HG03064 (cell line): ENCODE data around the gene RFX5.

ENCODE experiments used
- ATAC-seq: cut with Tn5 transposase; IDR thresholded peaks from one replicate; pipeline ENCODE4 v1.9.1; 2021; ENCODE audit warnings: low read depth; ENCODE audit not compliant: unreplicated experiment

RFX5 gene

DNA sequence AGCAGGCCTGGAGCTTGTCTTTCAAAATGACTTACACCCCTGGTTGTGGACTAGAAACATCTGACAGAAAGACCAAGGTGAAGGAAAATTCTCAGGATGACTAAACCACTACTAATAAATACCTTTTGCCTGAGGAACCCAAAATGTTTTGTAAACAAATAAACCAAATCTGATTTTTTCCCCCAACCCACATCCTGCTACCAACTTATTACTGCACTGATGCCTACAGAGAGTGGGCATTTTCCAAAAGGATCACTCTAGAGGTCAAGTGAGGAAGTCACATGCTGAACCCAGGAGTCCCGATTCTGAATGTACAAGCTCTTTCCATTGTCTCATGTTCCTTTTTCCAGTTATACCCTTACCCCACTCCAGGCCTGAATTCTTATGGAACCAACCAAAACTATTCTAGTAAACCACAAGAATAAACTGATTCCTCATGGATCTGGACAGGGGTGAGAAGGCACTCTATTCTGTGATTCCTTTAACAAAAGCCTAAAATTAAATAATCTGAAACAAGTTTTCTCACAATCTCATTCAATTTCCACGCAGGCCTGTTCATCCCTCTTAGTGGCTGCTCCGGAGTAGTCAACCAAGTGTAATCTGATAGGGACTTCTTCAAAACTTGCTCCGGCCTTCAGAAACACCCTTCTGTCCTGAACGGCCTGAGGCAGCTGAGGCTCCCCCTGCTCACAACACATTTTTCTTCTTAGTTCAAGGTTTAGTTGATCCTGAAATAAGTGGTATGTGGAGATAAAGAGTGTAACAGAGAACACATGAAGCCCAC, 21.2 kb downstream of the RFX5 start:
- no peak for ATAC-seq

GRCh38 chr1:151325231-151325630, 21.8 kb downstream of the RFX5 start:
- ATAC-seq, result no peak

- ATAC-seq, result no peak
Observed at GRCh38 chr1:151324390-151324930, 22.6 kb downstream of the RFX5 start.

GRCh38 chr1:151318975-151319374, 28.1 kb downstream of the RFX5 start:
- ATAC-seq, result no peak

- no peak for ATAC-seq
Observed at GRCh38 chr1:151315565-151316235, 31.4 kb downstream of the RFX5 start.

GRCh38 chr1:151314137-151314875, 32.7 kb downstream of the RFX5 start:
- ATAC-seq, result no peak

GRCh38 chr1:151313501-151313900, 33.6 kb downstream of the RFX5 start:
- no peak for ATAC-seq

- ATAC-seq, result no peak
Observed at GRCh38 chr1:151312826-151313225, 34.2 kb downstream of the RFX5 start.

DNA sequence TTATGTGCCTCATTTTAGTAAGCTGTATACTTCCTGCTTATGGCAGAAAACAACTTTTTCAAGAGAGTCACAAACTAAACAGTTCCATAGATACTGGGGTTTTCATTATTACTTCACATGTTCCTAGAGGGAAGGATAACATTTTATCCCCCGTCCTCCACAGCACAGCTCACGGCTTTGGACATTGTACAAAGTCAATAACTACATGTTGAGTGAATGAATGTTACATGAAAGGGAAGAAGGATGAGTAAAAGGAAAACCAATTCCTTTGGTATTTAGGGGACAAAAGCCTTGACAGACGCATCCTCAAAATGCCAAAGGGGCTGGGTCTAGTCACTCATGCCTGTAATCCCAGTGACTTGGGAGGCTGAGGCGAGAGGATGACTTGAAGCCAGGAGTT, 34.6 kb downstream of the RFX5 start:
- no peak for ATAC-seq

- no peak for ATAC-seq
Observed at GRCh38 chr1:151311589-151312331, 35.3 kb downstream of the RFX5 start.

DNA sequence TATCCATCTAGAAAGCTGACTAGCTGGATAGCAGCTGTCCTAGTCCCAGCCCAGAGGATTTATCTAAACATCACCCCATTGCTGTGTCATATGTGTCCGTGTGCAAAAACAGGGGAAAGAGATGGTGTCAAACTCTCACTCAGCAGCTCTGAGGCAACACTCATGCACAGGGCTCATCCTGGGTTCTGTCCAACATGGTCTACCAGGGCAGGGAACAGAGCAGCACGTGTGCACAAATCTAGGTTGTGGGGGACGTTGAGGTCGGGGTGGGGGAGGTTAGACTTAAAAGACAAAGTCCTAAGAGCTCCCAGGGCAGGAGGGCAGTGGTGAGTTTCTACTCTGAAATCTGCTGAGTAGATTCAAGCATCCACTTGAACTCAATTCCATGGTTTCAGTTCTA, 36.0 kb downstream of the RFX5 start:
- ATAC-seq, result no peak

DNA sequence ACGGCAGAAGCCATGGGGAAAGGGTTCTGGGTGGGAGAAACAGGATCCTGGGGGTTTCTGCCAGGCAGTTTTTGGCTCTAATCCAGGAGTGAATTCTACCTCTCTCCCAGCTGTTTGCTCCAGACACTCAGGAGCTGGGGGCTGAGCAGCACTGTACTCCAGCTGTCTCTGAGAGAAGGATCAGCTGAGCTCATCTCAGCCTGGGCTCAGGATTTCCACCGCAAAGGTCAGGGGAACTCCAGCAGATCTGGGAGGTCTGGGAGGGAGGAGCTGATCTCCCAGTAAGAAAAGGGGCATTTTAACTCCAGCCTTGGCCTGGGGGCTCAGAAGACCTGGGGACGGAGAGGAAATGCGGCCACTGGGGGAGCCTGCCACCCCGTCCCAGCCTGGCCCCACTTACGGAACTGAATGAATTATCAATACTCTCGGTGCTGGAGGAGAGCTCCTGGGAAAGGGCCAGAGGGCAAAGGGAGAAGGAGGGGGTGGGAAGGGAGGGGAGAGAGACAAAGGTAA, 37.2 kb downstream of the RFX5 start:
- no peak for ATAC-seq

DNA sequence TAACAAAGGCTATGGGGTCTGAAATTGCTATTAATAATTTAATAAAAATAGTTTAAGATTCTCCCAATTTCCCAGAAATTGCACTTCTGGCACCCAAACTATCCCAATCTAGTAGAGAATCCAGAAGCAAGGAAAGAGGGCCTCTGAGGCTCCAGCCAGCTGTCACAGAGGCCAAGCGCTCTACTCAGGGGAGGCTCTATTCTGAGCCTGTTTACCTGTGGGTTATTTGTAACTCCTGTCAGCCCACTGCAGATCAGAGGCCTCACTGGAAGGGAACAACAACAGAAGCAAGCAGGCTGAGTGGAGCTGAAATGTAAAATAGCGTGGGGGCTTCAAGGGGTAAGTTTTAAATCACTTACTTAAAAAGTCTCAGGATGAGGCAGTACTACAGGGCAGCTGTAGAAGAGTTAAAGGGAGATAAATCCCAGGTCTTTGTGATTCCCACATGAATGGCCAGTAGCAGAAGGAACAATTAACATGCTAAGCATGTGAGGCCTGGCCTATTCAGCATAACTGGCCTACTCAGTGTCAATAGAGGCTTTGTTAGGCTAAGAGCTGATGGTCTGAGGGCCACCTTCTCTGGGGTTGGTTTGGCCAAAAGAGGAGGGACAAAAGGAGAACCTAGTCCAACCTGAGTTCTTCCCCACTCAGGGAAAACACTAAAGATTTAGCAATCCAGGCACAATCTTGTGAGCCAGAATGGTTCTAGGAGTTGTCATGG, 52.1 kb downstream of the RFX5 start:
- no peak for ATAC-seq

DNA sequence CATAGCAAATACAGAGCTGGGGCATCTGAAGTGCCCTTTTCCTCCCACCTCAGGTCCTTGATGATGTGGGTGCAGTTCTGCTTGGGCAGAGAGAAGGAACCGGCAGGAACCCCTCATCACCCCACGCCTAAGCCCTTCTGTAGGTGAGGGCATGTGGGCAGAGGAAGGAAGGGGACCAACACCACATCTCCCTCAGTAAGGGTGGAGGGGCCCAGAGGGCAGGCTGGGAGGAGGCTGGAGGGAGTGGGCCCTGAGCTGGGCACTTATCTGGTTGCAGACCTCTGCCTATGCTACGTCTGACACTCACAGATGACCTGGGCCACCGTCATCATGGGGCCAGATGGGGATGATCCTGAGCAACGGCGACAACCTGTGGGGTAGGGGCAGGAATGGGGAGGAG, 54.0 kb downstream of the RFX5 start:
- ATAC-seq, result no peak

DNA sequence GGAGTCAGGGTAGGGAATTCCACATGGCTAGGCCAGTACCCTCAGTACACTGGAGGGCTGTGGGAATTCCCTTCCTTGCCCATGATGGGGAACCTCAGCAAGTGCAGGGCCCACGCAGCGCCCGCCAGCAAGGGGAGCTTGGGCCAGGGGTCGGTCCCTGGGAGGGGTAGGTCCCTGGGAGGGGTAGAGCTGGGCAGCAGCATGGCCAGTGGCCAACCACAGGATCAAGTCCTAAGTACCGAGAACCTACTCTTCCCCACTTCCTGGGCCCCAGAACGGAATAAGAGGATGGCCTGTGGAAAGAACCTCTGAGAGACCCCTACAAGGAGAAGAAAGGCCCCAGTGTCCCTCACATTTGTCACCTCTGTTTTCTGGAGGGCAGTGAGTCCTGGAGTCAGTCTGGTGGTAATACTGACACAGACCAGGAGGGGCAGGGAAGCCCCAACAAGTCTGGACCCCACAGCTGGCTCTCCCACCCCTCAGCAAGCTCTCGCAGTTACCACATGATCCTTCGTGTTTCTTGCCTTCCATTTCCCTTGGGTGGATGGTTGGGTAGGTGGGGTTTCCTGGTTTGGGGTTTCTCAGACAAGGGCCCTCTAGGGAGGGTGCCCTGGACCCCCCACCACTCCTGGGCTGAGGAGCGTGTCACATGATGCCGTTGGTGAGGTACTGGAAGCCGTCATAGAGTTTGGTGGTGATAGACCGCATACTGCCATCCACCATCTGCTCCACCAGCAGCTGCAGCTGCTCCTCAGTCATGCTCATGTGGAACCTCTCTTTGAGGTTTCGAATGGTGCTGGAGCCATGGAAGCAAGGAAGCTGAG, 54.6 kb downstream of the RFX5 start:
- ATAC-seq, result no peak

DNA sequence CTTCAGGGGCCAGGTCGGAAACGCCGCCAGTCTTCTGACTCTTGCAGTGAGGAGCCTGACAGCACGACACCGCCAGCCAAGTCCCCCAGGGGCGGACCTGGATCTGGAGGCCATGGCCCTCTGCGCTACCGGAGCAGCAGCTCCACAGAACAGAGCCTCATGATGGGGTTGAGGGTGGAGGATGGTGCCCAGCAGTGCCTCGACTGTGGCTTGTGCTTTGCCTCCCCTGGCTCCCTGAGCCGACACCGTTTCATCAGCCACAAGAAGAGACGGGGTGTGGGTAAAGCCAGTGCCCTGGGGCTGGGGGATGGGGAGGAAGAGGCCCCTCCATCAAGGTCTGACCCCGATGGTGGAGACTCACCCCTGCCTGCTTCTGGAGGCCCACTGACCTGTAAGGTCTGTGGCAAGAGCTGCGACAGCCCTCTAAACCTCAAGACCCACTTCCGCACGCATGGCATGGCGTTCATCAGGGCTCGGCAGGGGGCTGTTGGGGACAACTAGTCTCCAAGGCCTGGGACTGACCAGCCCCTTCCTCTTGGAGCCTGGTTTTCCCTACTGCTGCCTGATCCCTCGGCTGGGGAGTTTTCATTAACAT, 56.2 kb downstream of the RFX5 start:
- no peak for ATAC-seq
